Measurements from ENCODE around the gene RPAP3.
"Not testable (repeated sequence)": the region's sequence is repeated elsewhere in the genome, so short reads cannot be mapped to it uniquely, and the experiment has no call there.

Gene RPAP3

DNA sequence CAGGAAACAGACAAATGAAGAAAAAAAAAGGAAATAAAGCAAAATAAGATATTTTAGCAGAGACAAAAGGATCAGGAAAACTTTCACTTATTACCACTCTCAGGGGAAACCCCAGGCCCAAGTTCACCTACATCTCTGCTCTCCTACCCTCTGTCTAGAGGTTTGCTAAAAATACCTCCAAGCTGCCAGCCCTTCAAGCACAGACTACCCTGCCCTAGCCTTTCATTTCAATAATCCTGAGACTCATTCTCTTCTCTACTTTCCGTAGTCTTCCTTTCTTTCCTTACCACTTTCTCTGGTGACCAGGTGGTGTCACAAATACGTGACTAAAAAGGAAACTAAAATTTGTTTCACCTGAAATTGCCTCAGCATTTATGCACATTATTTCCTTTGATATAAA, 33.8 kb downstream of the RPAP3 start:
- H3K4me3 ChIP-seq (replicated peaks in 1 of 2; ENCODE audit: low read depth in 2 of 2, low read length in 2 of 2), result no peak overlapping the region
- no peak for DNase-seq (ENCODE audit: low read depth in 2 of 2)
- TF ChIP-seq, protein P1, sequence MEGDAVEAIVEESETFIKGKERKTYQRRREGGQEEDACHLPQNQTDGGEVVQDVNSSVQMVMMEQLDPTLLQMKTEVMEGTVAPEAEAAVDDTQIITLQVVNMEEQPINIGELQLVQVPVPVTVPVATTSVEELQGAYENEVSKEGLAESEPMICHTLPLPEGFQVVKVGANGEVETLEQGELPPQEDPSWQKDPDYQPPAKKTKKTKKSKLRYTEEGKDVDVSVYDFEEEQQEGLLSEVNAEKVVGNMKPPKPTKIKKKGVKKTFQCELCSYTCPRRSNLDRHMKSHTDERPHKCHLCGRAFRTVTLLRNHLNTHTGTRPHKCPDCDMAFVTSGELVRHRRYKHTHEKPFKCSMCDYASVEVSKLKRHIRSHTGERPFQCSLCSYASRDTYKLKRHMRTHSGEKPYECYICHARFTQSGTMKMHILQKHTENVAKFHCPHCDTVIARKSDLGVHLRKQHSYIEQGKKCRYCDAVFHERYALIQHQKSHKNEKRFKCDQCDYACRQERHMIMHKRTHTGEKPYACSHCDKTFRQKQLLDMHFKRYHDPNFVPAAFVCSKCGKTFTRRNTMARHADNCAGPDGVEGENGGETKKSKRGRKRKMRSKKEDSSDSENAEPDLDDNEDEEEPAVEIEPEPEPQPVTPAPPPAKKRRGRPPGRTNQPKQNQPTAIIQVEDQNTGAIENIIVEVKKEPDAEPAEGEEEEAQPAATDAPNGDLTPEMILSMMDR (IDR thresholded peaks at IDR 0.05; ENCODE audit: low read depth, low read length), result no peak

DNA sequence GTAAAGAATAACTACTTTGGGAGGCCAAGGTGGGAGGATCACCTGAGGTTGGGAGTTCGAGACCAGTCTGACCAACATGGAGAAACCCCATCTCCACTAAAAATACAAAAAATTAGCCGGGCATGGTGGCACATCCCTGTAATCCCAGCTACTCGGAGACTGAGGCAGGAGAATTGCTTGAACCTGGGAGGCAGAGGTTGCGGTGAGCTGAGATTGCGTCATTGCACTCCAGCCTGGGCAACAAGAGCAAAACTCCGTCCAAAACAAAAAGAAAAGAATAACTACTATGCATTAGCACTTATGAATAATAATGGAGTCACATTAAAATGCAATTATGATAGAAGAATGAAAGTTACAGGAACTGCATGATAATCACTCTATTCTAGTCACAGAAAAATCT, 37.9 kb downstream of the RPAP3 start:
- DNase-seq (ENCODE audit: low read depth in 2 of 2); H3K4me3 ChIP-seq (replicated peaks in 1 of 2; ENCODE audit: low read depth in 2 of 2, low read length in 2 of 2): not testable (repeated sequence)

DNA sequence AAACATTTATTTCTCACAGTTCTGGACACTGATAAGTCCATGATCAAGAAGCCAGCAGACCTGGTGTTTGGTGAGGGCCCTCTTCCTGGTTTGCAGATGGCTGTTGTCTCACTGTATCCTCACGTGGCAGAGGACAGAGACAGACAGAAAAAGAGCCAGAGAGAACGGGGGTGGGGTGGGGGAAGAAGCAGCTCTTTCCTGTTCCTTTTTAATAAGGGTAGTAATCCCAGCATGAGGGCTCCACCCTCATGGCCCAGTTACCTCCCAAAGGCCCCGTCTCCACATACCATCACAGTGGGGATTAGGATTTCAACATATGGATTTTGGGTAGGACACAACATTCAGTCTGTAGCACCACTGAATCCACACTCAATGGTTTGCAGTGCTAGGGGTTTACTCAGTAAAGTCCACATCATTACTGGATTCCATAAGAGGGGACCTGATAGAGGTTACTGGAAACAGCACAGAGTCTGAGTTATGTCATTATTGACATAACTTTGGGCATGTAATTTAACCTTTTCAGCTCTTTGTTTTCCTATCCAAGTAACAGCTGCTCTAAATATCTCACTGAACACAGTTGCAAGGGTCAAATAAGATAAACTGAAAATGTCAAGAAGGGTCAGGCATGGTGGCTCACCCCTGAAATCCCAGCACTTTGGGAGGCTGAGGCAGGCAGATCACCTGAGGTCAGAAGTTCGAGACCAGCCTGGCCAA, 53.2 kb downstream of the RPAP3 start:
- no peak overlapping the region for H3K4me3 ChIP-seq (replicated peaks in 1 of 2; ENCODE audit: low read depth in 2 of 2, low read length in 2 of 2)
- DNase-seq (ENCODE audit: low read depth in 2 of 2), result no peak
- TF ChIP-seq, protein P1 (IDR thresholded peaks at IDR 0.05; ENCODE audit: low read depth, low read length), result no peak

DNA sequence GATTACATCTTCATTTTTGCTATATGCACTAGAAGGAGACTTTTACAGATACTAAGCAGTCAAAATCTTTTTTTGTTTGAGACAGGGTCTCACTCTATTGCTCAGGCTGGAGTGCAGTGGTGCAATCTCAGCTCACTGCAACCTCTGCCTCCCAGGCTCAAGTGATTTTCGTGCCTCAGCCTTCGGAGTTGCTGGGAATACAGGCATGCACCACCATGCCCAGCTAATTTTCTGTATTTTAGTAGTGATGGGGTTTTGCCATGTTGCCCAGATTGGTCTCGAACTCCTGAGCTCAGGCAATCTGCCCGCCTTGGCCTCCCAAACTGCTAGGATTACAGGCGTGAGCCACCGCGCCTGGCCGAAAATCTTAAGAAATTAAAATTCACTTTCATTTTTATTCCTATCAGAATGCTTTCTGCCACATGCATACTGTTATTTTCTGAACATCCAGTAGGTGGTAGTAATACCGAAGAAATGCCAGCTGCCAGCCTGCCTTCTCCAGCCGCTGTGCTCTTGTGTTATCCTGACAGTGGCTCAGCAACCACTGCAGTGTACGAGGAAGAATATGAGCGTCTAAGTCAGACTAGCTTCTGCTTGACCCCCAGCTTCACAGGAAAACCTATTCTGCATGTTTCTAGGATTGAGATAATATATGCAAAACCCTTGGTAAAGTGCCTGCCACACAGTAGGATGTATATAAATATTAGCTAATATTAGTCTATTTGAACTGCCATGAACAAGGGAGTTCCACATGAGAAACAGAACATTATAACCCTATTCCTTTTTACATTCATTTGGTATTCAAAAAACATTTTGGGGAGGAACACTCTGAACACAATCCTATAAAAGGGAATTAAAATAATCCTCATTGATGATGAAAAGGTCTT, 54.2 kb downstream of the RPAP3 start:
- H3K4me3 ChIP-seq (replicated peaks in 1 of 2; ENCODE audit: low read depth in 2 of 2, low read length in 2 of 2), result no peak overlapping the region
- TF ChIP-seq, protein P1 (IDR thresholded peaks at IDR 0.05; ENCODE audit: low read depth, low read length), result peak; percentile 64
- DNase-seq (ENCODE audit: low read depth in 2 of 2), result peak; percentile 77 to 79

DNA sequence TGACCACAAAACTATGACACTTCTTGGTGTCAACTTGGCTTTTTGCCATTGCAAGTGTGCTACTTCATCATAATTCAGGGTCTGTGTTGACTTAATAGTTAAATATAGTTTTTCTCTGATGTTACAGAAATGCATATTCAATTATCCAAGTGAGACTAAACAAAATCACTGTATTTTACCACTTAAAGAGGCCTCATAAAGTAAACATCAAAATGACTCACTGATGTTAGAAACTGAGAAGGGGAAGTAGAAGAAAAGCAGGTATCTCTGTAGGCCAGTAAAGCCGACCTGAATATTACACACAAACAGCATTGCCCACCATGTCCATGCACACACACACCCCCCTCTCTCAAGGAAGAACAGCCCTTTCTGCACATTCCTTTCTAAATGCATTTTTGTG, 55.4 kb downstream of the RPAP3 start:
- TF ChIP-seq, protein P1 (IDR thresholded peaks at IDR 0.05; ENCODE audit: low read depth, low read length), result no peak
- no peak overlapping the region for H3K4me3 ChIP-seq (replicated peaks in 1 of 2; ENCODE audit: low read depth in 2 of 2, low read length in 2 of 2)
- no peak for DNase-seq (ENCODE audit: low read depth in 2 of 2)

DNA sequence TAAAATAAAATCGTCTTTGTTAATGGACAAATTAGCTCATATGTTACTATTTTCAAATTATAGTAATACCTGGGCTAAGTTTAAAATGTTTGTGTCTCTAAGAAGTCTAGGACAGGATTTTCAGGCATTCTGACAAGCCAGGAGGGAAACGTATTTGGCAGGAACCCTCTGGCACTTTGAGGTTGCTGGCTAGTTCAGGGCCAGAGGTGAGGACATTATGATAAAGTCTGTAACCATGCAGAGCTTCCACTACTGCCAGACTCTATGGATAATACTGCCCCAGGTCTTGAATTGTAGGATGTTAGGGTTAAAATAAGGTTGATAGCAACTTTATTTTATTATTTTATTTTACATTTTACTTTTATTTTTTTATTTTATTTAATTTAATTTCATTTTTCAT, 56.4 kb downstream of the RPAP3 start:
- TF ChIP-seq, protein P1 (IDR thresholded peaks at IDR 0.05; ENCODE audit: low read depth, low read length), result no peak
- DNase-seq (ENCODE audit: low read depth in 2 of 2), result no peak
- no peak overlapping the region for H3K4me3 ChIP-seq (replicated peaks in 1 of 2; ENCODE audit: low read depth in 2 of 2, low read length in 2 of 2)

DNA sequence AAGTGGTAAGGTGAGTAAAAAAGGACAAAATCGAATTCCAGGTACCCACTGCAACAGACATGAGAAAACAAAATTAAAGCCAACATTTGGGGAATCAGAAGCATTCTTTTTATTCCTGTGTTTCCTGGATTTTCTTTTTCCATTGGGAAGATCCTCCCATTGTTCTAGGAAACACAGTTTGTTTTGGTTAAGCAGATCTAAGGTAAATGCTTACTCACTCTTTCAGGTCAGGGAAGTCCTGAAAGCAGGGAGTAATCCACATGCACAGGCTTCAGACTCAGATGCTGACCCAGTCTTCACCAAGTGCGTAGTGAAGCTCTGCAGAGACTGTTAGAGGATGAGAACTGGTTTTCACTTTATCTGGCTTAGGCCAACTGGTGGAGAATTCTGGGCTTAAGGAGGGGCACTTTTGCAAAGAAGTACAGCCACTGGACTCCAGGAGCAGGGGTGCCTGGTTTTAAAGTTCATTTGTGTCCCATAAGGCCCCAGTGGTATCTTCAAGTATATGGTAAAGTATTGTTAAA, 57.7 kb downstream of the RPAP3 start:
- TF ChIP-seq, protein P1 (IDR thresholded peaks at IDR 0.05; ENCODE audit: low read depth, low read length), result no peak
- no peak overlapping the region for H3K4me3 ChIP-seq (replicated peaks in 1 of 2; ENCODE audit: low read depth in 2 of 2, low read length in 2 of 2)
- DNase-seq (ENCODE audit: low read depth in 2 of 2), result no peak

DNA sequence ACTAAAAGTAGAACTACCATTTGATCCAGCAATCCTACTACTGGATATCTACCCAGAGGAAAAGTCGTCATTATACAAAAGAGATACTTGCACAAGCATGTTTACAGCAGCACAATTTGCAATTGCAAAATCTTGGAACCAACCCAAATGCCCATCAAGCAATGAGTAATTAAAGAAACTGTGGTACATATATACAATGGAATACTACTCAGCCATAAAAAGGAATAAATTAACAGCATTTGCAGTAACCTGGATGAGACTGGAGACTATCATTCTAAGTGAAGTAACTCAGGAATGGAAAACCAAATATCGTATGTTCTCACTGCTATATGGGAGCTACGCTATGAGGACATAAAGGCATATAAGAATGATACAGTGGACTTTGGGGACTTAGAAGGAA, 63.5 kb downstream of the RPAP3 start:
- DNase-seq (ENCODE audit: low read depth in 2 of 2); H3K4me3 ChIP-seq (replicated peaks in 1 of 2; ENCODE audit: low read depth in 2 of 2, low read length in 2 of 2): not testable (repeated sequence)
